SKM-1 treated with dmso at 0.1 percent for 144 hours (cell line): ENCODE data around the gene ADTRP.
"Not testable (repeated sequence)": the region's sequence is repeated elsewhere in the genome, so short reads cannot be mapped to it uniquely, and the experiment has no call there.

Experiments used
- DNase-seq: peaks from one replicate; lab custom pipeline; 2025; ENCODE audit not compliant: unreplicated experiment; lab: John Stamatoyannopoulos, UW

Gene ADTRP

GRCh38 chr6:11702089-11702488 lies 76.5 kb downstream of the ADTRP start:
- DNase-seq: no peak

GRCh38 chr6:11701573-11701972 lies 77.0 kb downstream of the ADTRP start:
- no peak for DNase-seq

DNA sequence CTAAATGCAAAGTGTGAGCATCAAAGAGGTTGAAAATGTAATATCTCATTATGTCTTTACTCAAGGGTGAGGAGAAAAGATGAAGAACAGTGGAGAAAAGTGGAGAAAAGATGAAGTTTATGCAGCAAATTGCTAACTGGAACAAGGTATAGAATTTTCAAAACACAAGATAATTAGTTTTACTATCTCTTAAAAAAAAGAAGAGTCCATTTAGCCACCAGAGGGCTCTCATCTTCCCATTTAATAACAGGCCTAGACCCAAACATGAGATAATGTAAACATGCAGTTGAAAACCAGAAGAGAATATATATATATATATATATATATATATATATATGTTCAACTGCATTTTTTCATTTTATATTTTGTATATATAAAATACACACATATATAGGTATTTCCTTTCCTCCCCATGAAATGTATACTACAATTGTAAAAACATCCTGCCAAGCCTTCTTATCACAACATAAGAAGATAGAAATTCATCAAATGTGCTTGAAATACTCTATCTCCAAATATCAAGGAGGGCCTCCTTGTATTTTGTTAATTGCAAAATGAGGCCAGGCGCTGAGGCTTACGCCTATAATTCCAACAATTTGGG lies 78.4 kb downstream of the ADTRP start:
- DNase-seq: peak; percentile 75

- DNase-seq: no peak
Observed at GRCh38 chr6:11699576-11699975, 79.0 kb downstream of the ADTRP start.

GRCh38 chr6:11692451-11693376 lies 85.9 kb downstream of the ADTRP start:
- DNase-seq: peak; percentile 93

DNA sequence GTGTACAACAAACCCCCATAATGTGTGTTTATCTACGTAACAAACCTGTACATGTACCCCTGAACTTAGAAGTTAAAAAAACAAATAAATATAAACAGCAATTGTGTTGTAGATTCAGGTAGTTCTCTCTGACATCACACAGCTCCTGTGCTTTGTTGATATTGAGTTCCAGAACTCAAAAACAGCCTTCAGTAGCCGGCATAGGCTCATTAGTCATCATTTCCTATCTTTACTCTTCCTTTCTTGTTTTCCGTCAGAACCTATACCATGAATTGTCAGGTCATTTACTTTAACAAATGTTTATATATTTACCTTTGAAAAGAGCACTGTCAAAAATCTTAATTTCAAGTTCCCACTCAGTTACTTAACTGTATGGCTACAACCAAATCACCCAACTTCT lies 88.8 kb downstream of the ADTRP start:
- no peak for DNase-seq

DNA sequence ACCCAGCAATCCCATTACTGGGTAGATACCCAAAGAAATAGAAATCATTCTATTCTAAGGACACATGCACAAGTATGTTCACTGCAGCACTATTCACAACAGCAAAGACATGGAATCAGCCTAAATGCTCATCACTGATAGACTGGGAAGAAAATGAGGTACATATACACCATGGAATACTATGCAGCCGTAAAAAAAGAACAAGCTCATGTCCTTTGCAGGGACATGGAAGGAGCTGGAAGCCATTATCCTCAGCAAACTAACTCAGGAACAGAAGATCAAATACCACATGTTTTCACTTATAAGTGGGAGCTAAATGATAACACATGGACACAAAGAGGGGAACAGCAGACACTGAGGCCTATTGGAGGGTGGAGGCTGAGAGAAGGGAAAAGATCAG lies 89.2 kb downstream of the ADTRP start:
- DNase-seq: not testable (repeated sequence)

DNA sequence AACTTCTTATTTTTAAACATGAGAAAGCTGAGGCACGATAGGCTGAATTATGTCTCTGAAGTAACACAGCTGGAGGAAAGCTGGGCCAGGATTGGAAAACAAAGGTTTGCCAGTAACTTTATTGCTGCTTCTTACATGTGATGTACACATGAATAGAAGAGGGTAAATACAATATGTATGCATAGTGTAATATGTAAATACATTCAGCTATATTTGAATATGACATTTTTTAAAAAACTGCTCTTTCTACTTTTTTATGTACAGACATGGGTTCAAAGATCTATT lies 90.2 kb downstream of the ADTRP start:
- no peak for DNase-seq

- no peak for DNase-seq
Observed at GRCh38 chr6:11685481-11686093, 93.0 kb downstream of the ADTRP start.

DNA sequence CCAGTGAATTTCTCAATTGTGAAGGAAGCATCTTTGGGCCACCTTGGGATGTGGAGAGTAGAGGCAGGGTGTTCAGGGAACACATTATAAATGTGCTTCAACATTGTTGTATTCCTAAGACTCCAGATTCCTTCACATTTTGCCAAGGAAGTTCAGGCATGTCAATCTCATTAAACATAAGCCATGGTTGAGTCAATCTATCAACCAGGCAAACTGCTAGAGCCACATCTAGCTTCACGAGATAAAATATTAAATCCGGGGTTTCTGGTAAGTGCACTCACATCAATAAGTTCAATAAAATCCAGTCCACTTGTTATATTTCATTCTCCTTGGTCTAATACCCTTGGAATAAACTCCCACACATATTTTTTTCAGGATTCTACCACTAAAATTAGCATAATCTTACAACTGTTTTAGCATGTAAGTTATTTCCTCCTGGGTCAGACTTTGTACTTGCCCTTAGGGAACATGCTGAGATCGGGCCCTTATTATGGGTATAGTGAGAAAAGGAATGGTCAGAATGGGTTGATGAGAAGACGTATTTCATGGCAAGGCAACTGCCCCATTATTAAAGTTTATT lies 93.6 kb downstream of the ADTRP start:
- no peak for DNase-seq

- peak; percentile 62 for DNase-seq
Observed at GRCh38 chr6:11683871-11684270, 94.7 kb downstream of the ADTRP start.

GRCh38 chr6:11682561-11682975 lies 96.0 kb downstream of the ADTRP start:
- no peak for DNase-seq

GRCh38 chr6:11681770-11682169 lies 96.8 kb downstream of the ADTRP start:
- no peak for DNase-seq

GRCh38 chr6:11681357-11681756 lies 97.2 kb downstream of the ADTRP start:
- no peak for DNase-seq

GRCh38 chr6:11680479-11680878 lies 98.1 kb downstream of the ADTRP start:
- DNase-seq: not testable (repeated sequence)

GRCh38 chr6:11679099-11679498 lies 99.5 kb downstream of the ADTRP start:
- no peak for DNase-seq

DNA sequence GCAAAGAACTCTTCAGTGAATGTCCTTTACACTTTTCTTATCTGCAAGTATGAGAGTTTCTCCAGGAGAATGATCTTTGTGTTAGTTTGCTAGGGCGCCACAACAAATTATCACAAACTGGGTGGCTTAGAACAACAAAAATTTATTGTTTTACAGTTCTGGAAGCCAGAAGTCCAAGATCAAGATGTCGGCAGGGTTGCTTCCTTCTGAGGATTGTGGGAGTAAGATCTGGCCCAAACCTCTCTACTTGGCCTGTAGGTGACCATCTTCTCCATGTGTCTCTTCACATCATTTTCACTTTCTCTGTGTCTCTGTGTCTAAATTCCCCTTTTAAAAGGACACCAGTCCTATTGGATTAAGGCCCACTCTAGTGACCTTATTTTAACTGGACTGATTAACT lies 103.0 kb downstream of the ADTRP start:
- peak; percentile 3 for DNase-seq

GRCh38 chr6:11672669-11673068 lies 105.9 kb downstream of the ADTRP start:
- no peak for DNase-seq

DNA sequence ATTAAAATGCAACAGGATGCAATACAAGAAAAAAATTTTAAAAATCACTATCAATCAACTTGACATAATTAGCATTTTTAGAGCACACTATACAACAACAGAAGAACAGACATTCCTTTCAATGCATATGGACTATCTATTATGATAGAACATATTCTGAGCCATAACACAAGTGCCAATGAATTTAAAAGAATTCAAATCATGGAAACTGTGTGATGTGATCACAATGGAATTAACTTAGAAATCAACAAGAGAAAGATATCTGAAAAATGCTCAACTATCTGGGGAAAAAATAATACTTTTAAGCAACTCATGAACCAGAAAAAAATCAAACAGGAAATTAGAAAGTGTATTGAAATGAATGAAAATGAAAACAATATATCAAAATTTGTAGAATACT lies 106.3 kb downstream of the ADTRP start:
- DNase-seq: no peak

DNA sequence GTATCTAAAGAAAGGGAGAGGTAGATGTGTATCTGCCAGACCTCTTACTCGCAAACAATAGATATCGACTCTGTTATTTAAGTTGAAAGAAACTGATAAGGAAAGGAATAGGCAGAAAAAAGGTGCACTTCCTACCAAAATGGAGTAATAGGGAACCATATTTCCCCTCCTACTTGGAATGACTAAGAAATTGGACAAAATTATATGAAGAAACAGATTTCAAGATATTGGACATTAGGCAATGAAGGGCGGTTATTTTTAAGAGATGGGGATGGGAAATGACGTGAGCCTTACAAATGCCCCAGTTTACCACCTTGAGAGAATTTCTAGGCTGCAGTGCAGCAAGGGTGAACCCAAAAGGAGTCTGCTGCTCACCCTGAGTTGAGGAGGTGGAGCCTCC lies 108.9 kb downstream of the ADTRP start:
- DNase-seq: no peak

DNA sequence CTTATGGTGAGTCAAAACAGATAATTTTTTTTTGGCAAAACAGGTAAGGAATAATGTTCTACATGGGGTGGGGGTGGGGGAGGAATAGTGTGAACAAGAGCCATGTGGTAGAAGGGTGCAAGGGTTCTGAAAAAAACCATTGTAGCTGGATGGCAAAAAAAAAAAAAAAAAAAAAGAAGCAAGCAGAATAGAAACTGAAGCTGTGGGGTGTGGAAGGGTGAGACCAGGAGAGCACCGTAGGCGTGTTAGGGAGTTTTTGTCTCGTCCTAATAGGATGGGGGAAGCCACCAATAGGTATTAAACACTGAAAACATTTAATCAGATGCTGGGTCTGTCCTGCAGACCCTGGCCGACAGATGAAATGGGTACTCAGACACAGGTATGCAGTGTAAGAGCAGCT lies 110.1 kb downstream of the ADTRP start:
- no peak for DNase-seq

DNA sequence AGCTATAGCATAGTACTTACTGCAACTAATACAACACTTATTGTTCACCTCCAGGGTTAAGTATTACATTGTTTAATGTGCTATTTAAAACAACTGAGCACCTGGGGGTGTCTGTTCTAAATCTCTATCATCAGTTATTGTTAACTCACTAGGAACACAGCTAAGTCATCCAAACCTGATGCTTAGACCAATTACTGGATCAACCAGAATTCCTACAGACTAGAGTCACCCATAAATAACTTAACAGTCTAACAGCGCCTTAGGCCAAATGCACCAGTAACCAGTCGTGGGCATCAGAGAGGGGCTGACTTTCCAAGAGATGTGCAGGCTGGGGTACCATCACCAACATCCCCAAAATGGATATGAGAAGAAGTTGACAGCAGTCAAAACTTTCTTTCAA lies 110.7 kb downstream of the ADTRP start:
- DNase-seq: no peak
